Calu3 (cell line): ENCODE measurements around the gene FARSA. TPM values are rescaled to one million over a fixed set of nuclear protein-coding genes. Genes with fewer than 3 reads are reported as not detected.
A peak's percentile ranks its signal among the peaks of the same experiment; 100 is the strongest.

Experiments
- BruUV-seq: library from RNA; stranded (reverse); fragments of 400-500 nt; replicated peaks from 2 replicates; lab custom pipeline; 2021; lab: Mats Ljungman, UMichigan
- CTCF ChIA-PET: fragments of 300-600 bp; sonication (Branson Sonifier 250); formaldehyde crosslinking; loops from one replicate; lab custom pipeline; 2022; ENCODE audit warnings: antibody characterized with exemption; lab: Charles Lee
- DNase-seq: peaks from one replicate; pipeline ENCODE4 v3.0.0; 2022
- H3K27ac Mint-ChIP-seq: one replicate; pipeline ENCODE4 v1.8.0; 2022; ENCODE audit warnings: mixed read lengths; ENCODE audit not compliant: unreplicated experiment
- H3K27me3 Mint-ChIP-seq: one replicate; pipeline ENCODE4 v1.8.0; 2022; ENCODE audit warnings: mixed read lengths; ENCODE audit not compliant: unreplicated experiment
- H3K36me3 Mint-ChIP-seq: one replicate; pipeline ENCODE4 v1.8.0; 2022; ENCODE audit warnings: mild to moderate bottlenecking, moderate library complexity, mixed read lengths; ENCODE audit not compliant: insufficient read depth, unreplicated experiment
- H3K4me1 Mint-ChIP-seq: one replicate; pipeline ENCODE4 v1.8.0; 2022; ENCODE audit warnings: mild to moderate bottlenecking, low read depth, mixed read lengths; ENCODE audit not compliant: unreplicated experiment
- H3K4me3 Mint-ChIP-seq: one replicate; pipeline ENCODE4 v1.8.0; 2022; ENCODE audit warnings: mild to moderate bottlenecking, low read depth, moderate library complexity, mixed read lengths; ENCODE audit not compliant: unreplicated experiment
- H3K9me3 Mint-ChIP-seq: one replicate; pipeline ENCODE4 v1.8.0; 2022; ENCODE audit warnings: low read depth, mixed read lengths; ENCODE audit not compliant: unreplicated experiment
- intact Hi-C: fragments of 100-400 bp; cut with micrococcal nuclease; formaldehyde crosslinking; loops from one replicate; pipeline ENCODE4 v1.10.0; 2022; ENCODE audit not compliant: unreplicated experiment
- total RNA-seq: library from RNA; stranded (reverse); gene quantifications from 2 replicates; pipeline ENCODE4 v1.2.3, GENCODE V29; 2022
- TF ChIP-seq, protein P1 (sequence below): fragments of 200-600 bp; IDR thresholded peaks from one replicate; pipeline ENCODE4 v1.8.0; 2022; ENCODE audit warnings: antibody characterized with exemption; ENCODE audit not compliant: unreplicated experiment

Gene FARSA
- total RNA-seq, 1 experiment from 2014 or later = 72.8 TPM

DNA sequence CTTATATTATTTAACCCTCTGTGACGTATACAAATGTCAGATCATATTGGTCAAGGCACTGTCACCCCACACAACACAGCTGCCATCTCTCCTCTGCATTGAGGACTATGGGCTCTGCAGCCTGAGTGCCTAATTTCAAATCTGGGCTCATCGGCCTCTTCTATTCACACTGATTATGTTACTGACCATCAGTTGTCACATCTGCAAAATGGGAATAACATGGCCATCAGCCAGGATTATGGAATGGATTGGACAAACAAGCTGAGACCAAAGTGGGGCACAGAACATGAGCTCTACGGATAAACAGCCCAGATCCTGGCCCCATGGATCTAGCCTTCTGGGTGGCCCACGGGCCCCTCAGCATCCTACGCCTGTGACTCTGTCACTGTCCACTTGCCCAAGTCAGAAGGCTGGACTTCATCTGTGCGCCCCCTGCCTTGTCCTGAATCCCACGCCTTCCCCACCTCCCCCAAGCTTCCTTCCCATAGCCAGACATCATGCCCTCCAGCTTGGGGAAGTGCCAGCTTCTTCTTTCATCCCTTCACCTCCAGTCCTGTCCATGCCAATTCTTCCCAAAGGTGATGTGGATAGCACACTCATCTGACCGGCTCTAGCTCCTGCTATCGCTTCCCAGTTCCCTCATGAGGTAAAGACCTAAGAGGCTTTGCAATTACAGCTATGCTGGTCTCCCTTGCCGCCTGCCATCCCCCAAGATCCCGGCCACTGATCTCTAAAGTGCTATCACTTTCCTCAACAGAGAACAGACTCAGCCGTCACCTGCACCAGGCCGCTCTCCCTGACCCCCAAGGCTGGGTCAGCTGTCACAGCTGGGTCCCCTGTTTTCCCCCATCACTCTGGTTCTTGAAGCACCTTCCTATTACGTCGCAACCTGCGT is 872 bp downstream of the FARSA start:
- BruUV-seq = no TSS peak
- Mint-ChIP-seq H3K9me3 (no peaks in the 10 kb centered on the region), H3K36me3 (peaks cover 48% of the 10 kb centered on the region), H3K27me3 (no peaks in the 10 kb centered on the region), H3K4me3 (peak overlapping the region; percentile 90), H3K4me1 (peaks cover 15% of the 10 kb centered on the region), H3K27ac (peak overlapping the region; percentile 72)
- intact Hi-C loops = no loop called here
- DNase-seq = no peak
- TF ChIP-seq, protein P1, sequence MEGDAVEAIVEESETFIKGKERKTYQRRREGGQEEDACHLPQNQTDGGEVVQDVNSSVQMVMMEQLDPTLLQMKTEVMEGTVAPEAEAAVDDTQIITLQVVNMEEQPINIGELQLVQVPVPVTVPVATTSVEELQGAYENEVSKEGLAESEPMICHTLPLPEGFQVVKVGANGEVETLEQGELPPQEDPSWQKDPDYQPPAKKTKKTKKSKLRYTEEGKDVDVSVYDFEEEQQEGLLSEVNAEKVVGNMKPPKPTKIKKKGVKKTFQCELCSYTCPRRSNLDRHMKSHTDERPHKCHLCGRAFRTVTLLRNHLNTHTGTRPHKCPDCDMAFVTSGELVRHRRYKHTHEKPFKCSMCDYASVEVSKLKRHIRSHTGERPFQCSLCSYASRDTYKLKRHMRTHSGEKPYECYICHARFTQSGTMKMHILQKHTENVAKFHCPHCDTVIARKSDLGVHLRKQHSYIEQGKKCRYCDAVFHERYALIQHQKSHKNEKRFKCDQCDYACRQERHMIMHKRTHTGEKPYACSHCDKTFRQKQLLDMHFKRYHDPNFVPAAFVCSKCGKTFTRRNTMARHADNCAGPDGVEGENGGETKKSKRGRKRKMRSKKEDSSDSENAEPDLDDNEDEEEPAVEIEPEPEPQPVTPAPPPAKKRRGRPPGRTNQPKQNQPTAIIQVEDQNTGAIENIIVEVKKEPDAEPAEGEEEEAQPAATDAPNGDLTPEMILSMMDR = no peak
- CTCF ChIA-PET = interaction anchor here (0.6 to 0.7 kb wide), 2 partner anchors 10 to 175 kb away, joined by 4 to 9 read pairs; no protein-coding TSS in a partner anchor

DNA sequence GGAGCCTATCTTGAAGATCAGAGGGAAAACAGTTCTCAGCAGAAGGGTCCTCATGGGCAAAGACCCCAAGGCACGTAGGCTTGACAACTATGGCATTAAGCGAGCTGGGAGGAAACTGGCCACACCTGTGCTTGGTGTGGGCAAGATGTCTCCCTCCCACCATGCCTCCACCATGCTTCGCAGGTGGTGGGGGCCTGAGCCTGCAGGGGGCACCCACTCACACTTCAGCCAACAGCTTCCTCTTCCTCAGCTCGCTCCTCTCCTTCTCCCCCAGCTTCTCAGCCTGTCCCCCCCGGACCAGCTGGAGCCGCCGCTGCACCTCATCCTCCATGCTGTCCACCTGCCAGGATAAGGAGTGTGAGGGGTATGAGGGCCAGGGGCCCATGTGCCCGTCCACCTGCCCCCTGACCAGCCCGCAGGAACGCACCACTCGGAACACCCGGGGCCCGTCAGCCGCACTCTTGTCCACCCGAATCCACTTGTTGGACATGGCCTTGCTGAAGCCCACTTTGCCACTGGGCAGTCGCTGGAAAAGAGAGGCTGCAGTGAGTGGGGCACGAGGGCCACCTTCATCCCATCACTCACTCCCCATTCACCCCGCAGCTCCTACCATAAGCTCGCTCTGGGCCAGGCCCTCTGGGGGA is 3.4 kb downstream of the FARSA start:
- no peak overlapping the region for H3K4me3 Mint-ChIP-seq
- intact Hi-C loops = no loop called here
- peaks cover 9% of the 10 kb centered on the region for H3K4me1 Mint-ChIP-seq
- CTCF ChIA-PET = no interaction called here
- BruUV-seq = no TSS peak
- TF ChIP-seq, protein P1 = no peak
- H3K27me3 Mint-ChIP-seq = no peaks in the 10 kb centered on the region
- peaks cover 59% of the 10 kb centered on the region for H3K36me3 Mint-ChIP-seq
- H3K9me3 Mint-ChIP-seq = no peaks in the 10 kb centered on the region
- DNase-seq = no peak
- no peak overlapping the region for H3K27ac Mint-ChIP-seq

DNA sequence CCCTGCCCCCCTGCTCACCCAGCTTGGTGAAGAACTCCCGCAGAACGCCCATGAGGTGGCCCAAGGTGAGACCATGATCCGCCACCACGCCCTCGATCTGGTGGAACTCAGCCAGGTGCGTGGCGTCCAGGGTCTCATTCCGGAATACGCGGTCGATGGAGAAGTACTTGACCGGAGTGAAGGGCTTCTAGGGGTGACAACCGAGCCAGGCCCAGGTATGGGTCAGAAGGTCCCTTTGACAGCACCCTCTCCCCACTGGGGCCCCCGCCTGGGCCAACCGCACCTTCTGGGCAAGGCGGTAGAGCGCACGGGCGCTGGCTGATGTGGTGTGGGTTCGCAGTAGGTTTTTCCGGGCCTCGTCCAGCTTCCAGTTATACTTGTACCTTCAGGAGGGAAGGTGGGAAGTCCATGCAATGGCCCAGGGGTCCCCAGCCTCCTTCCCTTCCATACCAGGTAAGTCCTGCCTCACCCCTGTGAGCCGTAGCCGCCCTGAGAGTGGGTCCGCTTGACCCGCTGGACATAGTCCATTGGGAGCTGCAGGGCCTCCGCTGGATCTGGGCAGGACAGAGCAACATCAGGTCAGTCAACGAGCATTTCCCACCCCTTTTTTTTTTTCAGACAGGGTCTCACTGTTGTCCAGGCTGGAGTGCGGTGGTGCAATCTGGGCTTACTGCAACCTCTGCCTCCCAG is 8.7 kb downstream of the FARSA start:
- DNase-seq = no peak
- Mint-ChIP-seq H3K4me3 (no peak overlapping the region), H3K9me3 (no peaks in the 10 kb centered on the region), H3K27ac (no peak overlapping the region), H3K27me3 (no peaks in the 10 kb centered on the region), H3K4me1 (no peaks in the 10 kb centered on the region), H3K36me3 (peaks cover 77% of the 10 kb centered on the region)
- TF ChIP-seq, protein P1 = no peak
- intact Hi-C loops = no loop called here
- CTCF ChIA-PET = no interaction called here
- no TSS peak for BruUV-seq

DNA sequence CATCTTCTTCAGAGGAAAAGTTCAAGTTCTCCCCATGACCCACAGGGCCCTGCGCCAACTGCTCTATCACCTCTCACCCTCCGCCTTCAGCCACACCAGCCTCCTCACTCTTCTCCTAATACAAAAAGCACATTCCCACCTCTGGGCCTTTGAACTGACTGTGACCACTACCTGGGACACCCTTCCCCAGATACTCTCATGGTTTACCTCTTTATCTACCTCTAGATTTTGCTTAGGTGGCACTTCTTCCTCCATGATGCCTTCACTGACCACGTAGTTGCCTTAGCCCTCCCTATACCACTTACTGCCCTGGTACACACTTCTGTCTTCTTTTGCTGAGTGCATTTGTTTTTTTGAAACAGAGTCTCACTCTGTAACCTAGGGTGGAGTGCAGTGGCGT is 10.6 kb downstream of the FARSA start:
- no TSS peak for BruUV-seq
- TF ChIP-seq, protein P1 = no peak
- H3K27ac Mint-ChIP-seq = no peak overlapping the region
- H3K4me3 Mint-ChIP-seq = no peak overlapping the region
- CTCF ChIA-PET = no interaction called here
- no peaks in the 10 kb centered on the region for H3K4me1 Mint-ChIP-seq
- H3K36me3 Mint-ChIP-seq = peaks cover 76% of the 10 kb centered on the region
- intact Hi-C loops = no loop called here
- no peaks in the 10 kb centered on the region for H3K27me3 Mint-ChIP-seq
- DNase-seq = no peak
- H3K9me3 Mint-ChIP-seq = no peaks in the 10 kb centered on the region
